Measurements from ENCODE around the gene SLC25A21. TPM values are rescaled to one million over a fixed set of nuclear protein-coding genes. Genes with fewer than 3 reads are reported as not detected.

Gene SLC25A21
- total RNA-seq, 1 donor from 2014 or later: 0.56 TPM

GRCh38 chr14:36807727-36808126 lies 364.7 kb downstream of the SLC25A21 start:
- Mint-ChIP-seq H3K4me3 (ENCODE audit: unreplicated experiment) (no peak overlapping the region), H3K27me3 (ENCODE audit: unreplicated experiment) (peaks cover 62% of the 10 kb centered on the region), H3K9me3 (ENCODE audit: unreplicated experiment) (no peaks in the 10 kb centered on the region), H3K27ac (ENCODE audit: unreplicated experiment) (no peak overlapping the region), H3K4me1 (ENCODE audit: unreplicated experiment) (no peaks in the 10 kb centered on the region), H3K36me3 (ENCODE audit: unreplicated experiment) (no peaks in the 10 kb centered on the region)
- no peak for TF ChIP-seq CTCF (IDR thresholded peaks at IDR 0.05)
- DNase-seq (ENCODE audit: extremely low spot score, unreplicated experiment): no peak

GRCh38 chr14:36805131-36805559 lies 367.3 kb downstream of the SLC25A21 start:
- no peak for TF ChIP-seq CTCF (IDR thresholded peaks at IDR 0.05)
- no peaks in the 10 kb centered on the region for H3K9me3 Mint-ChIP-seq (ENCODE audit: unreplicated experiment)
- no peak for DNase-seq (ENCODE audit: extremely low spot score, unreplicated experiment)
- no peak overlapping the region for H3K4me3 Mint-ChIP-seq (ENCODE audit: unreplicated experiment)
- H3K4me1 Mint-ChIP-seq (ENCODE audit: unreplicated experiment): no peaks in the 10 kb centered on the region
- H3K27ac Mint-ChIP-seq (ENCODE audit: unreplicated experiment): no peak overlapping the region
- H3K27me3 Mint-ChIP-seq (ENCODE audit: unreplicated experiment): peaks cover 59% of the 10 kb centered on the region
- no peaks in the 10 kb centered on the region for H3K36me3 Mint-ChIP-seq (ENCODE audit: unreplicated experiment)

- no peaks in the 10 kb centered on the region for H3K36me3 Mint-ChIP-seq (ENCODE audit: unreplicated experiment)
- no peak for TF ChIP-seq CTCF (IDR thresholded peaks at IDR 0.05)
Measured at GRCh38 chr14:36797634-36798033, 374.8 kb downstream of the SLC25A21 start.

GRCh38 chr14:36791402-36791801 lies 381.0 kb downstream of the SLC25A21 start:
- H3K27me3 Mint-ChIP-seq (ENCODE audit: unreplicated experiment): peaks cover 61% of the 10 kb centered on the region
- DNase-seq (ENCODE audit: extremely low spot score, unreplicated experiment): no peak
- no peak overlapping the region for H3K27ac Mint-ChIP-seq (ENCODE audit: unreplicated experiment)
- H3K4me3 Mint-ChIP-seq (ENCODE audit: unreplicated experiment): no peak overlapping the region
- H3K9me3 Mint-ChIP-seq (ENCODE audit: unreplicated experiment): no peaks in the 10 kb centered on the region
- no peaks in the 10 kb centered on the region for H3K4me1 Mint-ChIP-seq (ENCODE audit: unreplicated experiment)
- H3K36me3 Mint-ChIP-seq (ENCODE audit: unreplicated experiment): no peaks in the 10 kb centered on the region
- no peak for TF ChIP-seq CTCF (IDR thresholded peaks at IDR 0.05)

More at GRCh38 chr14:36797634-36798033, 374.8 kb downstream of the SLC25A21 start:
- peaks cover 65% of the 10 kb centered on the region for H3K27me3 Mint-ChIP-seq (ENCODE audit: unreplicated experiment)
- no peak overlapping the region for H3K27ac Mint-ChIP-seq (ENCODE audit: unreplicated experiment)
- no peaks in the 10 kb centered on the region for H3K4me1 Mint-ChIP-seq (ENCODE audit: unreplicated experiment)
- no peak overlapping the region for H3K4me3 Mint-ChIP-seq (ENCODE audit: unreplicated experiment)
- H3K9me3 Mint-ChIP-seq (ENCODE audit: unreplicated experiment): no peaks in the 10 kb centered on the region
- DNase-seq (ENCODE audit: extremely low spot score, unreplicated experiment): no peak

- DNase-seq (ENCODE audit: extremely low spot score, unreplicated experiment): no peak
- no peak for TF ChIP-seq CTCF (IDR thresholded peaks at IDR 0.05)
Measured at GRCh38 chr14:36785511-36785910, 386.9 kb downstream of the SLC25A21 start.

More at GRCh38 chr14:36785511-36785910, 386.9 kb downstream of the SLC25A21 start:
- Mint-ChIP-seq H3K27me3 (ENCODE audit: unreplicated experiment) (peaks cover 23% of the 10 kb centered on the region), H3K4me1 (ENCODE audit: unreplicated experiment) (no peaks in the 10 kb centered on the region), H3K36me3 (ENCODE audit: unreplicated experiment) (peaks cover 2% of the 10 kb centered on the region), H3K4me3 (ENCODE audit: unreplicated experiment) (no peak overlapping the region), H3K9me3 (ENCODE audit: unreplicated experiment) (peaks cover 18% of the 10 kb centered on the region), H3K27ac (ENCODE audit: unreplicated experiment) (no peak overlapping the region)
